OCI-LY3 (cell line): Measurements from ENCODE around the gene BCL7C.

Source experiments
- H2AFZ ChIP-seq: fragments of 200-600, 300-600 bp; shearing (Covaris generic); 2 replicates; pipeline ENCODE4 v1.6.0; 2014; ENCODE audit warnings: antibody characterized with exemption, low read depth, low read length
- H3K27ac ChIP-seq: fragments of 200-600, 300-600 bp; sonication (generic); 2 replicates; pipeline ENCODE4 v1.5.1; 2014; ENCODE audit warnings: mild to moderate bottlenecking, low read length, moderate library complexity, mixed read lengths
- H3K27me3 ChIP-seq: fragments of 200-600, 300-600 bp; sonication (generic); 2 replicates; pipeline ENCODE4 v1.6.1; 2014; ENCODE audit warnings: low read depth, low read length, mixed read lengths
- H3K36me3 ChIP-seq: fragments of 200-600, 300-600 bp; sonication (generic); replicated peaks from 2 replicates; pipeline ENCODE3; 2014; ENCODE audit warnings: low read depth, low read length, mixed read lengths
- H3K4me1 ChIP-seq: fragments of 300-600, 200-600 bp; sonication (generic); 2 replicates; pipeline ENCODE4 v1.6.1; 2014; ENCODE audit warnings: low read length, mixed read lengths
- H3K4me2 ChIP-seq: fragments of 200-600, 300-600 bp; sonication (generic); 2 replicates; pipeline ENCODE4 v1.6.1; 2014; ENCODE audit warnings: low read length, mixed read lengths
- H3K4me3 ChIP-seq: fragments of 300-600, 200-600 bp; sonication (generic); 2 replicates; pipeline ENCODE4 v1.5.1; 2014; ENCODE audit warnings: antibody characterized with exemption, mild to moderate bottlenecking, low read length, moderate library complexity
- H3K79me2 ChIP-seq: fragments of 300-600, 200-600 bp; shearing (Covaris generic); 2 replicates; pipeline ENCODE4 v1.6.1; 2014; ENCODE audit warnings: mild to moderate bottlenecking, low read length, mixed read lengths
- H3K9ac ChIP-seq: fragments of 300-600, 200-600 bp; shearing (Covaris generic); 2 replicates; pipeline ENCODE4 v1.6.0; 2014; ENCODE audit warnings: mild to moderate bottlenecking, low read length, moderate library complexity
- H3K9me3 ChIP-seq: fragments of 200-600, 300-600 bp; shearing (Covaris generic); 2 replicates; pipeline ENCODE4 v1.6.1; 2014; ENCODE audit warnings: low read length, mixed read lengths; ENCODE audit not compliant: insufficient read depth
- H4K20me1 ChIP-seq: fragments of 200-600, 300-600 bp; sonication (generic); 2 replicates; pipeline ENCODE4 v1.6.1; 2016; ENCODE audit warnings: low read length, mixed read lengths; ENCODE audit not compliant: insufficient read depth
- CTCF ChIP-seq: fragments of 200-600, 300-600 bp; sonication (generic); IDR thresholded peaks from 2 replicates; pipeline ENCODE4 v1.5.1; 2014; ENCODE audit warnings: antibody characterized with exemption, low read length, low read depth
- EZH2phosphoT487 ChIP-seq: fragments of 200-600 bp; shearing (Covaris generic); IDR thresholded peaks from 2 replicates; pipeline ENCODE4 v1.6.1; 2018; ENCODE audit warnings: antibody characterized with exemption, mixed run types, low read depth

Gene BCL7C

GRCh38 chr16:30924076-30924912 lies 30.4 kb upstream of the BCL7C start:
- TF ChIP-seq EZH2phosphoT487: no peak
- TF ChIP-seq CTCF: no peak
- Histone ChIP-seq H3K27me3 (no peaks in the 10 kb centered on the region), H3K9me3 (no peaks in the 10 kb centered on the region), H3K27ac (no peak overlapping the region), H3K4me3 (peak overlapping the region; percentile 79), H3K36me3 (no peaks in the 10 kb centered on the region), H3K4me2 (peak overlapping the region; percentile 93), H4K20me1 (no peaks in the 10 kb centered on the region), H2AFZ (no peak overlapping the region), H3K9ac (peak overlapping the region; percentile 79), H3K4me1 (peaks cover 7% of the 10 kb centered on the region), H3K79me2 (no peaks in the 10 kb centered on the region)

GRCh38 chr16:30923554-30924075 lies 29.7 kb upstream of the BCL7C start, which contains the start of gene FBXL19:
Gene FBXL19 (plus strand): TSS chr16:30923572. CDS start chr16:30925755, 2,183 bp downstream.
- TF ChIP-seq CTCF (no peak), EZH2phosphoT487 (no peak)
- Histone ChIP-seq H3K9me3 (no peaks in the 10 kb centered on the region), H3K79me2 (no peaks in the 10 kb centered on the region), H4K20me1 (no peaks in the 10 kb centered on the region), H3K4me3 (peak within 1 kb of the TSS; percentile 79), H3K9ac (peak within 1 kb of the TSS; percentile 85), H3K4me1 (peaks cover 7% of the 10 kb centered on the region), H3K27ac (peak within 1 kb of the TSS; percentile 72), H2AFZ (peak within 1 kb of the TSS; percentile 49), H3K36me3 (no peaks in the 10 kb centered on the region), H3K27me3 (no peaks in the 10 kb centered on the region), H3K4me2 (peak within 1 kb of the TSS; percentile 93)

- peaks cover 7% of the 10 kb centered on the region for H3K4me1 ChIP-seq
- H3K9ac ChIP-seq: peak overlapping the region; percentile 85
- no peaks in the 10 kb centered on the region for H3K27me3 ChIP-seq
- TF ChIP-seq CTCF (no peak), EZH2phosphoT487 (no peak)
- H3K27ac ChIP-seq: peak overlapping the region; percentile 72
- no peaks in the 10 kb centered on the region for H4K20me1 ChIP-seq
- peak overlapping the region; percentile 45 for H3K4me2 ChIP-seq
- no peaks in the 10 kb centered on the region for H3K9me3 ChIP-seq
- peak overlapping the region; percentile 49 for H2AFZ ChIP-seq
- H3K79me2 ChIP-seq: no peaks in the 10 kb centered on the region
- no peaks in the 10 kb centered on the region for H3K36me3 ChIP-seq
- H3K4me3 ChIP-seq: peak overlapping the region; percentile 79
These were observed 29.2 kb upstream of the BCL7C start for GRCh38 chr16:30922960-30923535.

GRCh38 chr16:30922420-30922959 lies 28.6 kb upstream of the BCL7C start:
- TF ChIP-seq EZH2phosphoT487: no peak
- TF ChIP-seq CTCF: no peak
- peak overlapping the region; percentile 67 for H2AFZ ChIP-seq

More at GRCh38 chr16:30922420-30922959, 28.6 kb upstream of the BCL7C start:
- no peaks in the 10 kb centered on the region for H3K27me3 ChIP-seq
- peak overlapping the region; percentile 86 for H3K4me2 ChIP-seq
- H3K79me2 ChIP-seq: no peaks in the 10 kb centered on the region
- H4K20me1 ChIP-seq: no peaks in the 10 kb centered on the region
- no peaks in the 10 kb centered on the region for H3K9me3 ChIP-seq
- H3K4me1 ChIP-seq: peaks cover 7% of the 10 kb centered on the region
- peak overlapping the region; percentile 79 for H3K4me3 ChIP-seq
- peak overlapping the region; percentile 72 for H3K27ac ChIP-seq
- H3K9ac ChIP-seq: peak overlapping the region; percentile 85
- H3K36me3 ChIP-seq: no peaks in the 10 kb centered on the region
